GM19239 (cell line): ENCODE measurements around the gene TMTC4.
"Not testable (repeated sequence)": the region's sequence is repeated elsewhere in the genome, so short reads cannot be mapped to it uniquely, and the experiment has no call there.

Experiments used
- DNase-seq: peaks from one replicate; pipeline ENCODE4 v3.0.0; 2011; ENCODE audit warnings: low spot score; ENCODE audit not compliant: insufficient read length
- FAIRE-seq: peaks from 2 replicates; lab custom pipeline; 2011; peaks lifted over from hg19 to GRCh38; lab: Jason Lieb, UNC

The TMTC4 gene

GRCh38 chr13:100674572-100674871 is at the start of gene TMTC4:
Gene TMTC4 (minus strand): TSS chr13:100674795. CDS start chr13:100670362, 4,433 bp downstream.
- DNase-seq (no peak), FAIRE-seq (no peak)

DNA sequence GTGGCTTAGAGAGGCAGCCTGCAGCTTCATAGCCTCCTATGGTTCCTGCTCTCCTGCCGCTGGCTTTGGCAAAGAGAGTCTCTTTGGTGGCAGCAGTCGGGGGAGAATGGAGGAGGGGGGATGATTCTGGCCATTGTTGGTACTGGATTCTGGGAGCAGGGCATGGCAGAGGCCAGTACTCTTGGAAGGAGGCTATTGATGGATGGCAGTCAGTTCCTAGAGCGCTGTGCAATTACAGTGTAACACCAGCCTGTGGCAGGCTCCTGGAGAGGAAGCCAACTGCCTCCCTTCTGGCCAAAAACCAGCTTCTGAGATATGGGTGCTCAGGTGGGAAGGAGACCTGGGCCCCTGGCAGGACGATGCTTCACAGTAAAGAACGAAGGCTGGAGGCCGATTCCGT is 47.9 kb upstream of the TMTC4 start:
- FAIRE-seq (no peak), DNase-seq (no peak)

- DNase-seq (peak; percentile 31), FAIRE-seq (peak; percentile 48)
These were observed 47.4 kb upstream of the TMTC4 start for GRCh38 chr13:100721885-100722512.

DNA sequence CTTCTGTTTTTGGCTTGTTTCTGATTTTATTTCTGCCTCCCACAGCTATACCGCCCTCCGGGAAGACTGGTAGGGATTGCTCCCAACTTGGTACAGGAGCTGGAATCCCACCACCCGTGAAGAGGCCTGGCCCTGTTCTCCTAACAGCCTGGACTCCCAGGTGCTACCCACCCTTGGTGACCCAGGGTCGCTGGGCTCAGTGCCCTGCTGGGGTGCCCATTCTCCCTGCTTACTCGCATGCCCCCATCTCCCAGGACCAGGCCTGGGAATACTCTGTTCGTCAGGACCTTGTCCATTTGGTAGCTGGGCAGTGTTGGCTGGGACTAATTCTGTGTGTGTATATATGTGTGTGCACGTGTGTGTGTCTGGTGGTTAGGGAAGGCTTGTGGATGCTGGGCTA is 41.0 kb upstream of the TMTC4 start:
- FAIRE-seq, result no peak
- no peak for DNase-seq

DNA sequence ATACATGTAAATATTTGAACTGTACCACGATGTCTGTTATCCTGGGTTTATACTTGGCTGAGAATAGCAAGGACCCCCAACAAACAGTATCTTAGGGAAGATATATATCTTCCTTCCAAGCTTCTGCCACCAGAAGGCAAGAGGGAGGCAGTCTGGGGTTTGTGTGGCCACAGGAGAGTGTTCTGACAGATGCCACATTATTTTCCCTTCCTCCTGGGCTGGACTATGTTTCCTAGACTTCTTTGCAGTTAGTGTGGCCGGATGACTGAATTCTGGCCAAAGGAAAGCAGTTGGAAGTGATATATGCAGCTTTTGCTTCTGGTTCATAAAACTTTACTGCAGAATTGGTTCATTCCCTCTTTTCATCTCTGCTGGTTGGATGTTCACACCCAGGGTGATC is 39.9 kb upstream of the TMTC4 start:
- no peak for DNase-seq
- FAIRE-seq, result no peak

DNA sequence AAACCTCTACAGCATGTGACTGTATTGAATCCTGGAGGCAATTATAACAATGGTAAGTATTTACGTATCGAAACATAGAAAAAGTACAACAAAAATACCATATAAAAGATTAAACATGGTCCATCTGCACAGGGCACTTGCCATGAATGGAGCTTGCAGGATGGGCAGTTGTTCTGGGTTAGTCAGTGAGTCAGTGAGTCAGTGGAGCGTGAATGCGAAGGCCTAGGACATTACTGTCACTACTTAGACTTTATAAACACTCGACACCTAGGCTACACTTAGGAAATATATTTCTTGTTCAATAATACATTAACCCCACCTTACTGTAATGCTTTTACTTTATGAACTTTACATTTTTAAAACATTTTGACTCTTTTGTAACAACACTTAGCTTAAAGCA is 35.6 kb upstream of the TMTC4 start:
- FAIRE-seq (no peak), DNase-seq (no peak)

DNA sequence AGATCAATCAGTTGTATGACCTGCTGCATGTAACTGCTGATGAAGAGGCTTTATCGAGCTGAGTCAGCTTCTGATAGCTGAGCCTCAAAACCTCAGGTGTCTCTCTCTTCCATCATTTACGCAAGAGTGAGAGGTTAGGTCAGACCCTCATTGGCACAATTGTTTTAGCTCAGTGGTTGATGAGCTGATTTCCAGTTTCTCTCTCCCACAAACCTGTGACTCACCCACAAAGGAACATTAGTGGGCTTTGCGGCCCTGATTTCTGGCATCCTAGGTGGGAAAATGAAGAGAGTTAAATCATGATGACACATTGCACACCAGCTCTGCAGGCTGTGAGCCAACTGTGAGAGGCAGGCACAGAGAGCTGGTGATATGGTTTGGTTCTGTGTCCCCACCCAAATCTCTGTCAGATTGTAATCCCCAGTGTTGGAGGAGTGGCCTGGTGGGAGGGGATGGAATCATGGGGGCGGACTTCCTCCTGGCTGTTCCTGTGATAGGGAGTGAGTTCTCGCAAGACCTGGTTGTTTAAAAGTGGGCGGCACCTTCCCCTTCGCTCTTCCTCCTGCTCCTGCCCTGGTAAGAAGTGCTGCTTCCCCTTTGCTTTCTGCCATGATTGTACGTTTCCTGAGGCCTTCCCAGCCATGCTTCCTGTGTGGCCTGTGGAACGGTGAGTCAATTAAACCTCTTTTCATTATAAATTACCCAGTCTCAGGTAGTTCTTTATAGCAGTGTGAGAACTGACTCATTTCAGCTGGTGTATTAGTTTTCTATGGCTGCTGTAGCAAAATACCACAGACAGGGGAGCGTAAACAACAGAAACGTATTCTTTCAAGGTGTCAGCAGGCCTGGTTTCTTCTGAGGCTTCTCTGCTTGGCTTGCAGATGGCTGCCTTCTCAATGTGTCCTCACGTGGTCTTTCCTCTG is 33.5 kb upstream of the TMTC4 start:
- DNase-seq (no peak), FAIRE-seq (no peak)

DNA sequence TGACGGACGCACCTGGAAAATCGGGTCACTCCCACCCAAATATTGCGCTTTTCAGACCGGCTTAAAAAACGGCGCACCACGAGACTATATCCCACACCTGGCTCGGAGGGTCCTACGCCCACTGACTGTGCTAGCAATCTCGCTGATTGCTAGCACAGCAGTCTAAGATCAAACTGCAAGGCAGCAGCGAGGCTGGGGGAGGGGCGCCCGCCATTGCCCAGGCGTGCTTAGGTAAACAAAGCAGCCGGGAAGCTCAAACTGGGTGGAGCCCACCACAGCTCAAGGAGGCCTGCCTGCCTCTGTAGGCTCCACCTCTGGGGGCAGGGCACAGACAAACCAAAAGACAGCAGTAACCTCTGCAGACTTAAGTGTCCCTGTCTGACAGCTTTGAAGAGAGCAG is 23.7 kb upstream of the TMTC4 start:
- FAIRE-seq, DNase-seq: not testable (repeated sequence)

DNA sequence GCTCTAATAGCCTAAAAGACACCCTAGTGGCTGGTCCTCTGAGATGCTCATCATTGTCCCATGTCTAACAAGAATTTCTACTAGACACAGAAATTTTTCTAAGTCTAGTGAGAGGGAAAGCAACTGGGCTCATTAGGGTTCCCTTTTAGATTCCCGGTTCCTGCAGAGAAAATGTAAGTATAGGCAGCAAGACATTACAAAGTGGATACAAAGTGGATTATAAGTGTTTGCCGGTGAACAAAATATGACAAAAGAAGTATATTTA is 20.8 kb upstream of the TMTC4 start:
- FAIRE-seq (no peak), DNase-seq (no peak)

- DNase-seq, result no peak
- no peak for FAIRE-seq
These were observed 20.3 kb upstream of the TMTC4 start for GRCh38 chr13:100694722-100695508.

GRCh38 chr13:100689191-100689590 is 14.6 kb upstream of the TMTC4 start:
- FAIRE-seq (no peak), DNase-seq (no peak)

- DNase-seq (no peak), FAIRE-seq (no peak)
These were observed 5.5 kb upstream of the TMTC4 start for GRCh38 chr13:100680131-100680530.

DNA sequence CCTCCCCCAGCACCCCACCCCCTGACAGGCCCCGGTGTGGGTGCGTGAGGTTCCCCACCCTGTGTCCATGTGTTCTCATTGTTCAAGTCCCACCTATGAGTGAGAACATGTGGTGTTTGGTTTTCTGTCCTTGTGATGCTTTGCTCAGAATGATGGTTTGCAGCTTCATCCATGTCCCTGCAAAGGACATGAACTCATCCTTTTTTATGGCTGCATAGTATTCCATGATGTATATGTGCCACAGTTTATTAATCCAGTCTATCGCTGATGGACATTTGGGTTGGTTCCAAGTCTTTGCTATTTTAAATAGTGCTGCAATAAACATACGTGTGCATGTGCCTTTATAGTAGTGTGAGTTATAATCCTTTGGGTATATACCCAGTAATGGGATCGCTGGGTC is 2.5 kb upstream of the TMTC4 start:
- not testable (repeated sequence) for FAIRE-seq, DNase-seq

- FAIRE-seq, result no peak
These were observed 1.1 kb upstream of the TMTC4 start for GRCh38 chr13:100675661-100676129.

DNA sequence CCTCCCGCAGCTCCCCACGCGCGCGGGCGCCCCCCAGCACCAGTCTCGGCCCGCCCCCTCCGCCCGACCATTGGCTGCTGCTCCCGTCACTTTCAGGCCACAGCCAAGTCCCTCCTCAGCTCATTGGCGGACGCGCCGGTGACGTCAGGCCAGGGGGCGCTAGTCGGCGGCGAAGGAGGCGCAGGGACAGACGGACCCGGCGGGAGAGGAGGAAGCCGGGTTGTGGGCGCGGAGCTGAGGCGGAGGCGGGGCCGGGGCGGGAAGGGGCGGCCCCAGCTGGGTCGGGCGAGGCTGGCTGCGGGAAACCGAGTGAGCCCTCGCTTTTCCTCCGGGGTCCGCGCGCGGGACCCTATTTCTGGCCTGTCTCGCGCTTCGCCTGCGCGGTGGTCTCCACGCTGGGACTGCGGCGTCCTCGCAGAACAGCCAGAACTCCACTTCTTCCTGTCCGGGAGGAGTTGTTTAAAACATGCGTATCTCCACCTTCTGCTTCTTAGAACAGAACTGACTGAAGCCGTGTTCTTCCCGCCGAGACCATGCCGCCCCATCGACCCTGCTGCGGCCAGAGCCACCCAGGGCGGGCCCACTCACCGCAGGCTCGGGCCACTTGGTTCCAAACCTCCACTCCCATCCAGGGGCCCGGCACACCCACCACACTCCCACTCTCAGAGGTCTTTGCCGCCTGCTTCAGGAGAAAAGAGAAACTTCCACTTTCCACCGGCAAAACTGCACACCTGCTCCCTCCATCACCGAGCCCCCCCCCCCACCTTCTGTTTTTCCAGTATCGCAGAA is 471 bp upstream of the TMTC4 start:
- peak; percentile 100 for DNase-seq
- FAIRE-seq, result peak; percentile 92

More at GRCh38 chr13:100675661-100676129, 1.1 kb upstream of the TMTC4 start:
- DNase-seq, result peak; percentile 18

DNA sequence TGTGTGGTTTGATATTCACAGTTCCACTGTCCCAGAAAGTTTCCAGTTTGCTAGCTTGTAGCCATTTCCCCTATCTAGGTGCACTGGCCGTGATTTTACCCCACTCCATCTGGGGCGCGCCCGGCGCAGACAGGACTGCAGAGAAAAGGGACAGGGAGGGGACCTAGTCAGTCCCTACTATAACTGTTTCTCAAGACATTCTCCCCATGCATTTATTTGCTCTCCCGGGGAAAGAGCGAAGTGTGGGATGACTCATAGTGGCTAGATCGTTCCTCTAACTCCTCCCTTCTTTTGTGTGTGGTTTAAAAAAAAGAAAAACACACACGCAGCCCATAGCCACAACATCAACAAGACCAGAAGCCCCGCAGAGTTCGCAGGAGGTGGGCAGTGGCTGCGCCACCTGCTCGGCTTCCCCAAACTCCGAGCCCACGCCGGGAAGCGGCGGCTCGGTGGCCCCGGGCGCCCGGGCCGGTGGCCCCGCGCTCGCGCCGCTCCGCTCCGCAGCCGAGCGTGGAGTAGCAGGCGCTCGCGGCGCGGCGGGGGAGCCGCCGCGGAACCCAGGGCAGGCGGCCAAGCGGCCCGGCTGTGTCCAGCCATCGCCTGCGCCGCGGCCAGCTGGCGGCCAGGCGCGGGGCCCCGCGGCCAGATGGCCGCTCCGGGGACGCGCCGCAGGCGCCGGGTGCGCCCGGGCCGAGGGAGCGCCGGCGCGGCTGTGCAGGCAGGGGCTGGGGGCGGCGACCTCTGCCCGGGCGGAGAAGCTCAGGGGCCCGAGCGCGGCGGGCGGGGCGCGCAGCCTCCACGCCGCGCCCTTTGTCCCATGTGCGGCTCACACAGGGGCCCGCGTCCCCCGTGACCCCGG is 653 bp downstream of the TMTC4 start:
- peak; percentile 46 for DNase-seq
- FAIRE-seq, result peak; percentile 23

DNA sequence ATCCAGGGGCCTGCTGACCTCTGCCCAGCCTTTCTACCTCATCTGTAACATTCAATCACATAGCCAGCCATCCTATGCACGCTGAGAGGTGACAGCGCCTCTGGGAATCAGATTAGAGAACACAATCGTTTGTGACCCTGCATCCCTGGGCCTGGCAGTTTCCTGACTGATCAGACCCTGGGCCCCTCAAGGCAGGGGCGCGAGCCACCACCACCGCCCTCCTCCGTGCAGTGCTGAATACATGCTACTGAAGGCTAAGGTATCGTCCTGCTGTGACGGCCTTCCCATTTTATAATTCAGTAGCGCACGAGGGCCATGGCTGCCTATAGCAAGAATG is 1.3 kb downstream of the TMTC4 start:
- no peak for FAIRE-seq
- DNase-seq, result no peak

- FAIRE-seq (no peak), DNase-seq (no peak)
These were observed 3.0 kb downstream of the TMTC4 start for GRCh38 chr13:100671389-100672182.

DNA sequence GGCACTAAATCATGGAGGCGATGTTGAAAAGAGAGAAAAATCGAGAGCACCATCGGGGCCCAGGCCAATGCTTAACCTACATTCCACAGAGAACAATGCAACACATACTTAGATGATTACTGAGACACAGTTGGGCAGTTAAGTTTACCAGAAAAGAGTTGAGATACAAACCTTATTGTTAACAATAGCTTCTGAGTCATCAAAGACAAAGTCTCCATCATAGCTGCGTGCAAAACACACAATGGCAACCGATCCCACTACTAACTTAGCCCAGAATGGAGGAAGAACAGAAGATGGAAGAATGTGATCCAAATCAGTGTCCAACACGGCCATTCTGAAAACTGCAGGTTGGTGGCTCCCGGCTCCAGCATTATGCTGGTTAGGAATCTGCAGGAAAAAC is 6.2 kb downstream of the TMTC4 start:
- FAIRE-seq (no peak), DNase-seq (no peak)
